Osteoblast (primary cell): ENCODE results near the gene BCL2L13. TPM values are rescaled to one million over a fixed set of nuclear protein-coding genes. Genes with fewer than 3 reads are reported as not detected.
"Not testable (repeated sequence)": the region's sequence is repeated elsewhere in the genome, so short reads cannot be mapped to it uniquely, and the experiment has no call there.

ENCODE experiments used
- DNase-seq: peaks from one replicate; pipeline ENCODE4 v3.0.0; 2011; ENCODE audit warnings: low spot score, mixed read lengths; ENCODE audit not compliant: insufficient read length; ENCODE audit errors: missing footprints
- H2AFZ ChIP-seq: 2 replicates; pipeline ENCODE4 v1.6.0; 2011; ENCODE audit warnings: mild to moderate bottlenecking, low read length
- H3K27ac ChIP-seq: 2 replicates; pipeline ENCODE4 v1.5.1; 2011; ENCODE audit warnings: mild to moderate bottlenecking, low read depth, low read length, moderate library complexity
- H3K27me3 ChIP-seq: 2 replicates; pipeline ENCODE4 v1.6.0; 2012; ENCODE audit warnings: mild to moderate bottlenecking, control low read depth, inconsistent platforms, low read length, moderate library complexity; ENCODE audit not compliant: insufficient read depth
- H3K36me3 ChIP-seq: 2 replicates; pipeline ENCODE4 v1.5.1; 2011; ENCODE audit warnings: mild to moderate bottlenecking, low read length, control low read depth, moderate library complexity; ENCODE audit not compliant: insufficient read depth
- H3K4me1 ChIP-seq: 2 replicates; pipeline ENCODE4 v1.5.1; 2011; ENCODE audit warnings: mild to moderate bottlenecking, low read length, control low read depth, moderate library complexity; ENCODE audit not compliant: insufficient read depth
- H3K4me2 ChIP-seq: 2 replicates; pipeline ENCODE4 v1.6.0; 2011; ENCODE audit warnings: mild to moderate bottlenecking, low read length; ENCODE audit not compliant: insufficient read depth
- H3K4me3 ChIP-seq: fragments of 200-600 bp; sonication (generic); 3 replicates; pipeline ENCODE4 v1.5.1; 2012; ENCODE audit warnings: mild to moderate bottlenecking, low read length, inconsistent platforms; ENCODE audit not compliant: insufficient read depth
- H3K79me2 ChIP-seq: 2 replicates; pipeline ENCODE4 v1.6.0; 2012; ENCODE audit warnings: mild to moderate bottlenecking, low read length, control low read depth, inconsistent platforms; ENCODE audit not compliant: insufficient read depth
- H3K9me3 ChIP-seq: 2 replicates; pipeline ENCODE4 v1.5.1; 2011; ENCODE audit warnings: low read depth, low read length, control low read depth
- H4K20me1 ChIP-seq: 2 replicates; pipeline ENCODE4 v1.6.0; 2012; ENCODE audit warnings: mild to moderate bottlenecking, low read length, control low read depth; ENCODE audit not compliant: insufficient read depth
- CTCF ChIP-seq: IDR thresholded peaks from 2 replicates; pipeline ENCODE4 v1.5.1; 2011; ENCODE audit warnings: mild to moderate bottlenecking, low read depth, low read length, moderate library complexity; ENCODE audit errors: extremely low read depth
- total RNA-seq: library from RNA; depleted of rRNA; stranded (reverse); fragments of >200 nt; gene quantifications from 2 replicates; pipeline ENCODE4 v1.2.3, GENCODE V29; 2012

Gene BCL2L13
- total RNA-seq, 1 donor, result 86.5 TPM

- Histone ChIP-seq H3K79me2 (peaks cover 3% of the 10 kb centered on the region), H4K20me1 (no peaks in the 10 kb centered on the region), H2AFZ (no peak overlapping the region), H3K27ac (peak overlapping the region; percentile 69), H3K4me3 (no peak overlapping the region), H3K9me3 (no peaks in the 10 kb centered on the region), H3K36me3 (no peaks in the 10 kb centered on the region), H3K4me2 (no peak overlapping the region), H3K27me3 (no peaks in the 10 kb centered on the region), H3K4me1 (peaks cover 23% of the 10 kb centered on the region)
- DNase-seq, result peak; percentile 5
- TF ChIP-seq CTCF, result no peak
Observed at GRCh38 chr22:17633998-17634323, 4.6 kb upstream of the BCL2L13 start.

DNA sequence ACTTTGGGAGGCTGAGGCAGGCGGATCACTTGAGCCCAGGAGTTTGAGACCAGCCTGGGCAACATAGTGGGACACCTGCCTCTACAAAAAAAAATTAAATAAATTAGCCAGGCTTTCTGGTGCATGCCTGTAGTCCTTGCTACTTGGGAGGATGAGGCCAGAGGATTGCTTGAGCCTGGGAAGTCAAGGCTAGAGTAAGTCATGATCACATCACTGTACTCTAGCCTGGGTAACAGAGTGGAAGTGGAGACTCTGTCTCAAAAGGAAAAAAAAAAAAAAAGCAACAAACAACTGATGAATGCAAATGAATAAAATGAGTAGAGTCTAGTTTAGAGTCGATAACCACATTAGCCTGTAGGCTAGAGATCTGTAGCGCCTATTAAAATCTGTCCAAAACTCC, 3.9 kb upstream of the BCL2L13 start:
- Histone ChIP-seq H3K27me3 (no peaks in the 10 kb centered on the region), H3K79me2 (peaks cover 10% of the 10 kb centered on the region), H2AFZ (no peak overlapping the region), H3K4me2 (no peak overlapping the region), H3K4me1 (peaks cover 20% of the 10 kb centered on the region), H3K9me3 (no peaks in the 10 kb centered on the region), H3K36me3 (no peaks in the 10 kb centered on the region), H3K4me3 (no peak overlapping the region), H4K20me1 (no peaks in the 10 kb centered on the region), H3K27ac (no peak overlapping the region)
- no peak for TF ChIP-seq CTCF
- DNase-seq, result peak; percentile 54

DNA sequence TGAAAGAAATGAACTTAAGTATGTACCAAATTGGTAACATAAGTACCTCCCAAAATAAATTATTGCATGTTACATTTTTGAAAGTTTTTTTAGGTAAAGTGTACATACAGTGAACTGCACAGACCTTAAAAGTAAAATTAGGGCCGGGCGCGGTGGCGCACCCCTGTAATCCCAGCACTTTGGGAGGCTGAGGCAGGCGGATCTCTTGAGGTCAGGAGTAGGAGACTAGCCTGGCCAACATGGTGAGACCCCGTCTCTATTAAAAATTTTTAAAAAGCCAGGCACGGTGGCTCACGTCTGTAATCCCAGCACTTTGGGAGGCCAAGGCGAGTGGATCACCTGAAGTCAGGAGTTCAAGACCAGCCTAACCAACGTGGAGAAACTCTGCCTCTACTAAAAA, 1.7 kb upstream of the BCL2L13 start:
- not testable (repeated sequence) for H3K27ac ChIP-seq, DNase-seq, H3K4me3 ChIP-seq, H3K27me3 ChIP-seq, H3K4me2 ChIP-seq, H2AFZ ChIP-seq, H3K36me3 ChIP-seq, H4K20me1 ChIP-seq, H3K9me3 ChIP-seq
- Histone ChIP-seq H3K79me2 (peaks cover 29% of the 10 kb centered on the region), H3K4me1 (peaks cover 20% of the 10 kb centered on the region)

DNA sequence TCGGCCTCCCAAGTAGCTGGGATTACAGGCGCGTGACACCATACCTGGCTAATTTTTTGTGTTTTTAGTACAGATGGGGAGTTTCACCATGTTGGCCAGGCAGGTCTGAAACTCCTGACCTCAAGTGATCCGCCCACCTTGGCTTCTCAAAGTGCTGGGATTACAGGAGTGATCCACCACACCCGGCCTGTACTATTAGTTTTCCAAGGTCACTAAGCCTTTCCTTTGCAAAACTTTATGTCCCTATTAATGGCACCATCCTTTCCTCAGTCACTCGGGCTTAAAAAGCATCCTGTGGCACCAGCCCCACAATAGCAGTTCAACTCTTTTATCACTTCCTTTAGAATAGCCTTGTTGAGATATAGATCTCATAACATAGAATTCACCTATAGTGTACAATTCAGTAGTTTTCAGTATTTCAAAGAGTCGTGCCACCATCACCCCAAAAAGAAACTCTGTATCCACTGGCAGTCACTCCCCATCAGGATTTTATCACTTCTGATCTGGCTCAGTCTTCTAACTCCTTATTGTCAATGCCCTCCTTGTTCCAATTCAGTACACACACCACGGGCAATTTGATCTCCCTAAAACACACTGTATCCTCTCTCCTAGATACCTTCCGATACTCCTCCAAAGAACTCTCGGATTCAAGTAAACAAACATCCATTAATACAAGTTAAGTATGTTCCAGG, 921 bp upstream of the BCL2L13 start:
- H3K4me1 ChIP-seq, result peaks cover 16% of the 10 kb centered on the region
- no peaks in the 10 kb centered on the region for H4K20me1 ChIP-seq
- peak overlapping the region; percentile 93 for H3K4me2 ChIP-seq
- H3K36me3 ChIP-seq, result no peaks in the 10 kb centered on the region
- no peaks in the 10 kb centered on the region for H3K9me3 ChIP-seq
- H3K27ac ChIP-seq, result peak overlapping the region; percentile 95
- peak overlapping the region; percentile 95 for H3K4me3 ChIP-seq
- H3K27me3 ChIP-seq, result no peaks in the 10 kb centered on the region
- H2AFZ ChIP-seq, result peak overlapping the region; percentile 96
- peaks cover 37% of the 10 kb centered on the region for H3K79me2 ChIP-seq
- DNase-seq, result peak; percentile 41
- TF ChIP-seq CTCF, result no peak

DNA sequence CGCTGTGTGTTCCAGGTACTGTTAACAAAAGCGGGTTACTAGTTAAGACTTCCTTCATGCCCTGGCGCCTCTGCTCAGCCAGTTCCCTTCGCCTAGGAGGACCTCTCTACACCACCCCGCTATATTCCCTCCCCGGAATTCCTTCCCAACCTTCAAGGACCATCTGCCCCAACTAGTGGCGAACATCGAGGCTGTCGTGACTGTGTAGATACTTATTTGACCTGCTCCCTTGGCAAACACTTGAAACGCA, 450 bp upstream of the BCL2L13 start:
- no peaks in the 10 kb centered on the region for H4K20me1 ChIP-seq
- H3K4me2 ChIP-seq, result peak overlapping the region; percentile 93
- no peaks in the 10 kb centered on the region for H3K9me3 ChIP-seq
- H3K4me1 ChIP-seq, result peaks cover 12% of the 10 kb centered on the region
- peak; percentile 24 for TF ChIP-seq CTCF
- H2AFZ ChIP-seq, result peak overlapping the region; percentile 96
- peak; percentile 88 for DNase-seq
- H3K27ac ChIP-seq, result peak overlapping the region; percentile 95
- peaks cover 42% of the 10 kb centered on the region for H3K79me2 ChIP-seq
- no peaks in the 10 kb centered on the region for H3K27me3 ChIP-seq
- no peaks in the 10 kb centered on the region for H3K36me3 ChIP-seq
- H3K4me3 ChIP-seq, result peak overlapping the region; percentile 95
